ENCODE results near the gene DUSP3. TPM values are rescaled to one million over a fixed set of nuclear protein-coding genes. Genes with fewer than 3 reads are reported as not detected.

The DUSP3 gene
- total RNA-seq, 1 experiment from 2014 or later: 16.9 TPM

DNA sequence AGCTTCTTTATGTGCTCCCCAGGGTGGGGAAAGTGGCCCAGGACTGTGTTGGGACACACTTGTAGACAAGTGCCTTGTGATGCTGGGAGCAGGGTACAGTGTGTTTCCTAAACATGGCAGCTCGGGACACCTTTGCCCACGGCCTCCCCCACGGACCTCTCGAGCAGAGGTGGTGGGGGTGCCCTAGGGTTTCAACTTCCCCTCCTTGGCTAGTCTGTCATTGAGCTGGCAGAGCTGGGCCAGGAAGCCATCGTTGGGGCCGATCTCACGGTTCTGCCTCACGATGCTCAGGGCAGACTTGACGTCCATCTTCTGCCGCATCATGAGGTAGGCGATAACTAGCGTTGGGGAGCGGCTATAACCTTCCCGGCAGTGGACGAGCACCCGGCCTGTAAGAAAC lies 9.4 kb downstream of the DUSP3 start:
- Histone ChIP-seq H2AFZ (ENCODE audit: low read length) (no peak overlapping the region), H2BK120ac (ENCODE audit: low read depth, low read length, poor library complexity, severe bottlenecking) (no peak overlapping the region), H2BK12ac (ENCODE audit: insufficient read length, low read depth, low read length) (no peak overlapping the region), H3K27me3 (ENCODE audit: insufficient read depth, low read length) (no peaks in the 10 kb centered on the region), H3K23me2 (ENCODE audit: insufficient read length, low read depth, low read length, poor library complexity, severe bottlenecking) (no peaks in the 10 kb centered on the region), H3K4ac (ENCODE audit: low read depth, low read length) (no peak overlapping the region), H3K27ac (ENCODE audit: insufficient read length, low read depth, low read length) (no peak overlapping the region), H3K79me2 (ENCODE audit: insufficient read depth, low read length) (no peaks in the 10 kb centered on the region), H3K79me1 (ENCODE audit: insufficient read depth, low read depth, low read length, poor library complexity, severe bottlenecking) (no peaks in the 10 kb centered on the region), H3K4me1 (ENCODE audit: insufficient read depth, low read length) (no peaks in the 10 kb centered on the region), H4K8ac (replicated peaks; ENCODE audit: insufficient read length, low read depth, low read length) (no peak overlapping the region), H4K20me1 (ENCODE audit: control insufficient read depth, insufficient read depth, insufficient read length) (no peaks in the 10 kb centered on the region), H2BK5ac (ENCODE audit: insufficient read length, low read length) (no peak overlapping the region), H3K9ac (ENCODE audit: extremely low read depth, insufficient read length, low read length) (no peak overlapping the region), H3K56ac (ENCODE audit: insufficient read length, low read depth, low read length) (no peak overlapping the region), H3K14ac (ENCODE audit: insufficient read depth, low read length) (no peak overlapping the region), H2AK5ac (ENCODE audit: insufficient read length, low read length) (no peak overlapping the region), H3K23ac (ENCODE audit: insufficient read length, low read depth, low read length) (no peak overlapping the region), H3T11ph (ENCODE audit: low read length) (no peak overlapping the region), H4K5ac (ENCODE audit: insufficient read length, low read depth, low read length) (no peak overlapping the region), H2BK20ac (ENCODE audit: low read depth, low read length, poor library complexity, severe bottlenecking) (no peak overlapping the region), H3K4me2 (ENCODE audit: insufficient read depth, insufficient read length, low read length) (no peak overlapping the region), H3K9me3 (ENCODE audit: control insufficient read depth, low read depth, low read length) (no peaks in the 10 kb centered on the region), H3K18ac (ENCODE audit: insufficient read length, low read depth, low read length) (no peak overlapping the region), H4K91ac (ENCODE audit: insufficient read length, low read depth, low read length) (no peak overlapping the region), H2BK15ac (ENCODE audit: low read depth, low read length) (no peak overlapping the region)
- Mint-ChIP-seq H3K4me3 (no peak overlapping the region), H3K4me1 (peaks cover 3 to 4% of the 10 kb centered on the region in 2 experiments), H3K9me3 (no peaks in the 10 kb centered on the region), H3K36me3 (ENCODE audit: insufficient read depth in 1 of 3, low read depth in 3 of 3) (peaks cover 4 to 55% (median 49%) of the 10 kb centered on the region in 3 experiments), H3K27me3 (ENCODE audit: low read depth) (no peaks in the 10 kb centered on the region), H3K27ac (no peak overlapping the region)
- no CpG with 5 or more reads among the region's 16 CpGs for WGBS (ENCODE audit: extremely low coverage, insufficient read length, low lambda C conversion rate)
- TF ChIP-seq, protein P1, sequence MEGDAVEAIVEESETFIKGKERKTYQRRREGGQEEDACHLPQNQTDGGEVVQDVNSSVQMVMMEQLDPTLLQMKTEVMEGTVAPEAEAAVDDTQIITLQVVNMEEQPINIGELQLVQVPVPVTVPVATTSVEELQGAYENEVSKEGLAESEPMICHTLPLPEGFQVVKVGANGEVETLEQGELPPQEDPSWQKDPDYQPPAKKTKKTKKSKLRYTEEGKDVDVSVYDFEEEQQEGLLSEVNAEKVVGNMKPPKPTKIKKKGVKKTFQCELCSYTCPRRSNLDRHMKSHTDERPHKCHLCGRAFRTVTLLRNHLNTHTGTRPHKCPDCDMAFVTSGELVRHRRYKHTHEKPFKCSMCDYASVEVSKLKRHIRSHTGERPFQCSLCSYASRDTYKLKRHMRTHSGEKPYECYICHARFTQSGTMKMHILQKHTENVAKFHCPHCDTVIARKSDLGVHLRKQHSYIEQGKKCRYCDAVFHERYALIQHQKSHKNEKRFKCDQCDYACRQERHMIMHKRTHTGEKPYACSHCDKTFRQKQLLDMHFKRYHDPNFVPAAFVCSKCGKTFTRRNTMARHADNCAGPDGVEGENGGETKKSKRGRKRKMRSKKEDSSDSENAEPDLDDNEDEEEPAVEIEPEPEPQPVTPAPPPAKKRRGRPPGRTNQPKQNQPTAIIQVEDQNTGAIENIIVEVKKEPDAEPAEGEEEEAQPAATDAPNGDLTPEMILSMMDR (conservative IDR thresholded peaks at IDR 0.05): no peak
- DNase-seq: no peak
